Naive thymus-derived CD4-positive, alpha-beta T cell (primary cell): Measurements from ENCODE around the gene DTL. TPM values are rescaled to one million over a fixed set of nuclear protein-coding genes. Genes with fewer than 3 reads are reported as not detected.
"Not testable (repeated sequence)": the region's sequence is repeated elsewhere in the genome, so short reads cannot be mapped to it uniquely, and the experiment has no call there.

Experiments
- ATAC-seq: fragments of 150-1000 bp; cut with Tn5 transposase; 2 replicates; pipeline ENCODE4 v1.10.0; 2021; ENCODE audit warnings: mild to moderate bottlenecking, moderate library complexity
- CTCF ChIA-PET: fragments of 350-600 bp; sonication (Branson Sonifier 250); formaldehyde crosslinking; loops from one replicate; lab custom pipeline; 2021; ENCODE audit warnings: antibody characterized with exemption; lab: Charles Lee
- POLR2A ChIA-PET: fragments of 350-600 bp; sonication (Branson Sonifier 250); formaldehyde crosslinking; loops from one replicate; lab custom pipeline; 2021; ENCODE audit warnings: antibody characterized with exemption, inconsistent platforms; lab: Charles Lee
- DNase-seq, 9 donors: peaks; one replicate each; pipeline versions ENCODE4 v3.0.0 to v3.0.0-alpha.2; 2020 to 2022; ENCODE audit warnings: mixed read lengths in 1 of 9
- H3K27ac ChIP-seq: one replicate; pipeline ENCODE4 v1.7.0; 2013; ENCODE audit warnings: mild to moderate bottlenecking, low read depth, low read length, moderate library complexity
- H3K27me3 ChIP-seq, 2 donors: one replicate each; pipeline ENCODE4 v1.7.0; 2013; ENCODE audit warnings: low read length in 2 of 2, mild to moderate bottlenecking in 2 of 2, moderate library complexity in 2 of 2; ENCODE audit not compliant: control insufficient read depth in 2 of 2, insufficient read depth in 2 of 2
- H3K36me3 ChIP-seq, 3 experiments: 1 replicate in 2 of 3; 2 replicates in 1 of 3; pipeline ENCODE4 v1.7.0; 2013; ENCODE audit warnings: low read length in 3 of 3, mild to moderate bottlenecking in 3 of 3, moderate library complexity in 1 of 3; ENCODE audit not compliant: insufficient read depth in 3 of 3, control insufficient read depth in 2 of 3
- H3K4me1 ChIP-seq, 2 donors: one replicate each; pipeline ENCODE4 v1.7.0; 2013; ENCODE audit warnings: low read length in 2 of 2, mild to moderate bottlenecking in 2 of 2, moderate library complexity in 1 of 2; ENCODE audit not compliant: control insufficient read depth in 2 of 2, insufficient read depth in 2 of 2
- H3K4me3 ChIP-seq: 2 replicates; pipeline ENCODE4 v1.7.0; 2013; ENCODE audit warnings: mild to moderate bottlenecking, low read length
- H3K9me3 ChIP-seq, 3 experiments: 1 replicate in 2 of 3; 2 replicates in 1 of 3; pipeline ENCODE4 v1.7.0; 2013; ENCODE audit warnings: low read length in 3 of 3; ENCODE audit not compliant: control insufficient read depth in 2 of 3
- H3K27ac Mint-ChIP-seq, 9 donors: one replicate each; pipeline ENCODE4 v1.8.0; 2020 to 2022; ENCODE audit warnings: mixed read lengths in 9 of 9, mild to moderate bottlenecking in 8 of 9, moderate library complexity in 5 of 9, inconsistent platforms in 2 of 9
- H3K27me3 Mint-ChIP-seq, 5 donors: one replicate each; pipeline ENCODE4 v1.8.0; 2021 to 2022; ENCODE audit warnings: mixed read lengths in 5 of 5, mild to moderate bottlenecking in 1 of 5
- H3K36me3 Mint-ChIP-seq, 5 donors: one replicate each; pipeline ENCODE4 v1.8.0; 2020 to 2022; ENCODE audit warnings: mixed read lengths in 5 of 5, mild to moderate bottlenecking in 3 of 5, inconsistent platforms in 1 of 5
- H3K4me1 Mint-ChIP-seq, 7 donors: one replicate each; pipeline ENCODE4 v1.8.0; 2020 to 2022; ENCODE audit warnings: mixed read lengths in 7 of 7, mild to moderate bottlenecking in 3 of 7, inconsistent platforms in 1 of 7
- H3K4me3 Mint-ChIP-seq, 10 donors: one replicate each; pipeline ENCODE4 v1.8.0; 2020 to 2022; ENCODE audit warnings: mild to moderate bottlenecking in 10 of 10, mixed read lengths in 10 of 10, moderate library complexity in 6 of 10, inconsistent platforms in 2 of 10
- H3K9me3 Mint-ChIP-seq, 11 donors: one replicate each; pipeline ENCODE4 v1.8.0; 2020 to 2022; ENCODE audit warnings: mixed read lengths in 11 of 11, mild to moderate bottlenecking in 4 of 11, inconsistent platforms in 1 of 11, moderate library complexity in 1 of 11
- intact Hi-C, 2 donors: fragments of 100-400 bp; cut with micrococcal nuclease; formaldehyde crosslinking; loops; one replicate each; pipeline ENCODE4 v1.15.1; 2023
- polyA plus RNA-seq, 2 donors: library from polyadenylated mRNA; unstranded; fragments of 300-500 nt; fragmentation: Illumina TruSeq; gene quantifications; one replicate each; pipeline ENCODE4 v1.2.3, GENCODE V29; 2021
- total RNA-seq, 6 experiments: library from RNA in 5 of 6; stranded (reverse) in 5 of 6; gene quantifications; 1 replicate in 5 of 6; 2 replicates in 1 of 6; pipeline ENCODE4 v1.2.3 and lab custom pipeline; 2021 to 2026

The DTL gene
- total and polyA plus RNA-seq, 7 experiments from 2014 or later: 0.27 to 63.0 (median 0.56) TPM

DNA sequence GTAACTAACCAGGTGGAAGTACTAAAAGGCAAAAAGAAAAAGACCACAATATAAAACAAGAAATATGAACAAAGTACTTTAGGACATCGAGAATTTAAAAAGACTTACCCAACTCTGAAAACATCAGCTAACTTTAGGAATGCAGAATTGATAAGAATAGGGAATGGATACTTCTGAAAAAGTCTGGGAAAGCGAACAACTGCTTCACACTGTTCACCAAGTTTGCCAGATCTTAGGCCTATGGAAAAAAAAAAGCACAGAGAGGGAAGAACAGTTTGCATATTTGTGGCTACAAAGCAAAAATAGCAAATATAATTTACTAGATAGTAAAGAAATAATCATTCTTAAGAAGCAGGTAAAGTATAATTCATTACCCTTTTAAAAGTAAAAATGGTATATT lies 14.6 kb upstream of the DTL start:
- Mint-ChIP-seq H3K4me3 (no peak overlapping the region), H3K27ac (no peak overlapping the region), H3K27me3 (no peaks in the 10 kb centered on the region), H3K36me3 (peaks cover 5 to 36% (median 21%) of the 10 kb centered on the region in 5 donors), H3K4me1 (peaks cover 0 to 8% (median 1%) of the 10 kb centered on the region in 7 donors), H3K9me3 (peaks cover 0 to 8% (median 0%) of the 10 kb centered on the region in 11 donors)
- CTCF ChIA-PET: interaction anchor here (0.7 kb wide), 1 partner anchor 15 kb away, joined by 3 read pairs; the partner anchor contains the start of genes DTL and INTS7
- H3K27ac ChIP-seq: no peak overlapping the region
- no peaks in the 10 kb centered on the region for H3K36me3 ChIP-seq
- no peak for ATAC-seq
- DNase-seq: no peak
- no peak overlapping the region for H3K4me3 ChIP-seq
- POLR2A ChIA-PET: no interaction called here
- no peaks in the 10 kb centered on the region for H3K4me1 ChIP-seq
- no peaks in the 10 kb centered on the region for H3K9me3 ChIP-seq
- intact Hi-C loops: no loop called here
- no peaks in the 10 kb centered on the region for H3K27me3 ChIP-seq

DNA sequence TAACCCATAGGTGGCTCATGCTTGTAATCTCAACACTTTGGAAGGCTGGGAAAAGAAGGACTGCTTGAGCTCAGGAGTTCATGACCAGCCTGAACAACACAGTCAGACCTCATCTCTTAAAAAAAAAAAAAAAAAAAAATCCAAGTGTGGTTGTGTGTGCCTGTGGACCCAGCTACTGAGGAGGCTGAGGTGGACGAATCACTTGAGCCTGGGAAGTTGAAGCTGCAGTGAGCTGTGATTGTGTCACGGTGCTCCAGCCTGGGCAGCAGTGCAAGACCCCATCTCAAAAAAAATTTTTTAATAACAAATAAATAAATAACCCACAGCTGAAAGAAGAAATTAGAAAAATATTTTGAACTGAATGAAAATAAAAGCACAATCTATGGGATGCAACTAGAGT lies 14.0 kb upstream of the DTL start:
- Mint-ChIP-seq H3K36me3 (peaks cover 5 to 33% (median 17%) of the 10 kb centered on the region in 5 donors), H3K27ac (peak overlapping the region in 1 of 9 donors; percentile 6), H3K9me3 (peaks cover 0 to 8% (median 0%) of the 10 kb centered on the region in 11 donors), H3K4me3 (no peak overlapping the region), H3K27me3 (no peaks in the 10 kb centered on the region), H3K4me1 (peaks cover 0 to 10% (median 1%) of the 10 kb centered on the region in 7 donors)
- H3K36me3 ChIP-seq: no peaks in the 10 kb centered on the region
- ChIA-PET POLR2A (no interaction called here), CTCF (interaction anchor here (0.7 kb wide), 1 partner anchor 14 kb away, joined by 3 read pairs; the partner anchor contains the start of genes DTL and INTS7)
- ATAC-seq (no peak), DNase-seq (no peak)
- no peaks in the 10 kb centered on the region for H3K4me1 ChIP-seq
- intact Hi-C loops: no loop called here
- H3K9me3 ChIP-seq: no peaks in the 10 kb centered on the region
- H3K27ac ChIP-seq: no peak overlapping the region
- no peak overlapping the region for H3K4me3 ChIP-seq
- H3K27me3 ChIP-seq: no peaks in the 10 kb centered on the region

DNA sequence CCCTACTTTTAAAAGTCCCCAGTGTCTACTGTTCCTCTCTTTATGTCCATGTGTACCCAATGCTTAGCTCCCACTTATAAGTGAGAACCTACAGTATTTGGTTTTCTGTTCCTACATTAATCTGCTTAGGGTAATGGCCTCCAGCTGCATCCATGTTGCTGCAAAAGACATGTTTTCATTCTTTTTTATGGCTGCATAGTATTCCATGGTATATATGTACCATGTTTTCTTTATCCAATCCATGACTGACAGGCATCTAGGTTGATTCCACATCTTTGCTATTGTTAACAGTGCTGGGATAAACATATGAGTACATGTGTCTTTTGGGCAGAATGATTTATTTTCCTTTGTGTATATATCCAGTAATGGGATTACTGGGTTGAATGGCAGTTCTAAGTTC lies 12.6 kb upstream of the DTL start:
- H3K27me3 ChIP-seq, H3K9me3 Mint-ChIP-seq, DNase-seq, H3K27ac Mint-ChIP-seq, H3K9me3 ChIP-seq, H3K4me3 ChIP-seq, POLR2A ChIA-PET, intact Hi-C loops, H3K27ac ChIP-seq, H3K4me3 Mint-ChIP-seq, H3K27me3 Mint-ChIP-seq, ATAC-seq, H3K36me3 ChIP-seq, H3K4me1 ChIP-seq: not testable (repeated sequence)
- Mint-ChIP-seq H3K36me3 (peaks cover 5 to 34% (median 24%) of the 10 kb centered on the region in 5 donors), H3K4me1 (peaks cover 0 to 16% (median 7%) of the 10 kb centered on the region in 7 donors)
- CTCF ChIA-PET: interaction anchor here (1.2 kb wide), 1 partner anchor 10 kb away, joined by 5 read pairs; no protein-coding TSS in a partner anchor

DNA sequence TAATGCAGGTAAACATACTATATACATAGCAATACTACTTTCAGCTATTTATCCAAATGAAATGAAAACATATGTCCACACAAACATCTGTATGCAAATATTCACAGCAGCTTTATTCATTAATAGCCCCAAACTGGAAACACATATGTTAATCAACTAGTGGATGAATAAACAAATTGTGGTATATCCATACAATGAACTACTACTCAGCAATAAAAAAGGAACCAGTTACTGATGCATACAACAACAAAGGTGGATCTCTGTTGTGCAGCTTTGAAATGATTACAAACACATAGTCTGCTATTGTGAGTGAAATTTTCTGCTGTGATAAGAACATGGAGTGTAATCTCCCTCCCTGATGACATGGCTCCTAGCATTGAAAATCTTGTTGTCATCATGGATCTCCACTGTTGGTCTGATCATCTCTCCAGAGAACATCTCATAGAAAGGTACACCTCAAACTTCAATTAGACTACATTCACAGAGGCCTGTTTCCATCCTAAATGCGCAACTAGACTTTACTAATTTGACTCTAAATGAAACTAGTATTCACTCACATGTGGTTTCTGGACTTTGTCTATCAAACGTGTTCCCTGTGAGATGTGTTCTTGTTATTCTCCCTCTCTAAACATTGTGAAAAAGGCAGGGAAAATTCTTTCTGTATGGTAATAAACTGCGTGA lies 10.9 kb upstream of the DTL start:
- ATAC-seq (no peak), DNase-seq (no peak)
- ChIA-PET CTCF (interaction anchor here (1.0 kb wide), 1 partner anchor 10 kb away, joined by 3 read pairs; no protein-coding TSS in a partner anchor), POLR2A (no interaction called here)
- no peak overlapping the region for H3K27ac ChIP-seq
- no peaks in the 10 kb centered on the region for H3K4me1 ChIP-seq
- H3K4me3 ChIP-seq: no peak overlapping the region
- no peaks in the 10 kb centered on the region for H3K36me3 ChIP-seq
- no peaks in the 10 kb centered on the region for H3K9me3 ChIP-seq
- H3K27me3 ChIP-seq: no peaks in the 10 kb centered on the region
- H3K36me3 Mint-ChIP-seq: peaks cover 5 to 37% (median 28%) of the 10 kb centered on the region in 5 donors
- intact Hi-C loops: no loop called here
- H3K4me1 Mint-ChIP-seq: peaks cover 5 to 23% (median 11%) of the 10 kb centered on the region in 7 donors
- no peaks in the 10 kb centered on the region for H3K27me3 Mint-ChIP-seq
- H3K27ac Mint-ChIP-seq: no peak overlapping the region
- peaks cover 0 to 8% (median 0%) of the 10 kb centered on the region in 11 donors for H3K9me3 Mint-ChIP-seq
- no peak overlapping the region for H3K4me3 Mint-ChIP-seq

DNA sequence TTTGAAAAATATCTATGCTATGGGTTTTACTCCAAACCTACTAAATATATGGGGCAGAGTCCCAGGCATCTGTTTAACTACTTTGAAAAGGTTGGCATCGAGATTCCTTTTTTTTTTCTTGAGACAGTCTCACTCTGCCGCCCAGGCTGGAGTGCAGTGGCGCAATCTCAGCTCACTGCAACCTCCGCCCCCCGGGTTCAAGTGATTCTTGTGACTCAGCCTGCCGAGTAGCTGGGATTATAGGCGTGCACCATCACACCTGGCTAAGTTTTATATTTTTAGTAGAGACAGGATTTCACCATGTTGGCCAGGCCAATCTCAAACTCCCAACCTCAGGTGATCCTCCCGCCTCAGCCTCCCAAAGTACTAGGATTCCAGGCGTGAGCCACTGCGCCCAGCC lies 7.8 kb upstream of the DTL start:
- peaks cover 19 to 38% (median 30%) of the 10 kb centered on the region in 7 donors for H3K4me1 Mint-ChIP-seq
- intact Hi-C loops, H3K27me3 ChIP-seq, H3K4me3 ChIP-seq, H3K9me3 Mint-ChIP-seq, H3K4me3 Mint-ChIP-seq, H3K27ac ChIP-seq, ATAC-seq, H3K27ac Mint-ChIP-seq, DNase-seq, H3K36me3 ChIP-seq, H3K9me3 ChIP-seq, H3K27me3 Mint-ChIP-seq, H3K4me1 ChIP-seq: not testable (repeated sequence)
- peaks cover 5 to 47% (median 28%) of the 10 kb centered on the region in 5 donors for H3K36me3 Mint-ChIP-seq
- ChIA-PET CTCF (interaction anchor here (1.9 kb wide), 1 partner anchor 428 kb away, joined by 4 read pairs; no protein-coding TSS in a partner anchor), POLR2A (interaction anchor here (0.6 to 0.8 kb wide), 2 partner anchors 8 to 750 kb away, joined by 3 read pairs; partner anchors contain the start of gene DTL)

DNA sequence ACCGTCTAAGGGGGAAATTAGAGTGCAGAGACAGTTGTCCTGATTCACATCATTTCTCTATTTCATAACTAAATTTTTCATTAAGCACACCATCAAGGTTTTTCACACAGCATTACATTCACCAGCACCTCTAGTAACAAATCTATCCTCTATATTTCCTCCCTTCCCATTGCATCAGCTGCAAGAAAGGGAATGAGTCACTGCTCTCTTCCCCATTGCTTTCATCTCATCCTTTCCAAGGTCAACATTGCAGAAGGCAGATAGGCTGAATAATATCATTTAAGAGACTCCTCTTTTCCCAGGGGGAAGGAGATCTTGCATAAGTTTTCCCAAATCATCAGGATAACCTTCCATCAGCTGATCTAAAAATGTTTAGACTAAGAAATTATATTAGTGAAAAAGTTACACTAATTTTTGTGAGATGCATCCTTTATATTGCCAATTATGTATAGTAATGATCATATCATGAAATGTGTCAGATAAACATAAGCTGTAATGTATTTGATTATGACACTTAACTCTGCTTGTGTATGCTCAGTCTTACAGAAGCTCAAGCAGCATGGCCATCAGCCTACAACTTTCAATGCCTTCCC lies 4.5 kb upstream of the DTL start:
- H3K27ac Mint-ChIP-seq: no peak overlapping the region
- no peak for ATAC-seq
- Histone ChIP-seq H3K9me3 (no peaks in the 10 kb centered on the region), H3K27me3 (no peaks in the 10 kb centered on the region), H3K36me3 (no peaks in the 10 kb centered on the region), H3K27ac (no peak overlapping the region), H3K4me1 (peaks cover 14 to 17% of the 10 kb centered on the region in 2 donors), H3K4me3 (no peak overlapping the region)
- peaks cover 0 to 5% (median 0%) of the 10 kb centered on the region in 5 donors for H3K27me3 Mint-ChIP-seq
- intact Hi-C loops: loop anchor here in 1 of 2 donors (10.0 kb wide), 1 partner anchor 534 kb away; no protein-coding TSS in a partner anchor
- ChIA-PET POLR2A (no interaction called here), CTCF (interaction anchor here (1.0 kb wide), 1 partner anchor 32 kb away, joined by 5 read pairs; no protein-coding TSS in a partner anchor)
- H3K4me3 Mint-ChIP-seq: no peak overlapping the region
- peaks cover 0 to 5% (median 0%) of the 10 kb centered on the region in 11 donors for H3K9me3 Mint-ChIP-seq
- no peak for DNase-seq
- H3K4me1 Mint-ChIP-seq: peaks cover 29 to 57% (median 51%) of the 10 kb centered on the region in 7 donors
- peaks cover 0 to 26% (median 15%) of the 10 kb centered on the region in 5 donors for H3K36me3 Mint-ChIP-seq
